Retina (tissue), 1 donor: ENCODE data around the gene FANCI.

Experiments
- DNase-seq: peaks from one replicate; pipeline ENCODE4 v3.0.0-alpha.2; 2016

The FANCI gene

GRCh38 chr15:89308236-89308635, 64.5 kb downstream of the FANCI start:
- no peak for DNase-seq

GRCh38 chr15:89309993-89310392, 66.2 kb downstream of the FANCI start:
- DNase-seq, result no peak

- DNase-seq, result no peak
These were observed 71.7 kb downstream of the FANCI start for GRCh38 chr15:89315375-89315929.

- no peak for DNase-seq
These were observed 72.7 kb downstream of the FANCI start for GRCh38 chr15:89316504-89316903.

GRCh38 chr15:89317186-89317720, 73.5 kb downstream of the FANCI start:
- no peak for DNase-seq

- no peak for DNase-seq
These were observed 75.9 kb downstream of the FANCI start for GRCh38 chr15:89319678-89320077.

- no peak for DNase-seq
These were observed 76.4 kb downstream of the FANCI start for GRCh38 chr15:89320200-89320599.

- no peak for DNase-seq
These were observed 78.0 kb downstream of the FANCI start for GRCh38 chr15:89321521-89322410.

- no peak for DNase-seq
These were observed 79.0 kb downstream of the FANCI start for GRCh38 chr15:89322822-89323221.

- DNase-seq, result no peak
These were observed 80.0 kb downstream of the FANCI start for GRCh38 chr15:89323825-89324224.

GRCh38 chr15:89325039-89325803, 81.4 kb downstream of the FANCI start:
- DNase-seq, result no peak

GRCh38 chr15:89326316-89326715, 82.5 kb downstream of the FANCI start:
- no peak for DNase-seq

- DNase-seq, result no peak
These were observed 83.3 kb downstream of the FANCI start for GRCh38 chr15:89327113-89327512.

GRCh38 chr15:89328398-89329254, 84.8 kb downstream of the FANCI start:
- no peak for DNase-seq

GRCh38 chr15:89329329-89330084, 85.7 kb downstream of the FANCI start:
- no peak for DNase-seq

- DNase-seq, result no peak
These were observed 86.3 kb downstream of the FANCI start for GRCh38 chr15:89330119-89330518.

GRCh38 chr15:89330881-89331595, 87.3 kb downstream of the FANCI start:
- DNase-seq, result no peak

- no peak for DNase-seq
These were observed 88.7 kb downstream of the FANCI start for GRCh38 chr15:89332446-89332845.

- no peak for DNase-seq
These were observed 89.5 kb downstream of the FANCI start for GRCh38 chr15:89333011-89333860.

- DNase-seq, result no peak
These were observed 90.3 kb downstream of the FANCI start for GRCh38 chr15:89333959-89334509.
